DND-41 (cell line): ENCODE data around the gene WDR62.

Source experiments
- EZH2 ChIP-seq: IDR thresholded peaks from 3 replicates; pipeline ENCODE4 v1.6.1; 2012; ENCODE audit warnings: borderline replicate concordance, low read depth, mild to moderate bottlenecking, moderate library complexity, low read length, inconsistent platforms; ENCODE audit not compliant: severe bottlenecking
- TF ChIP-seq, protein P1 (sequence below): IDR thresholded peaks from 2 replicates; pipeline ENCODE4 v1.5.1; 2012; ENCODE audit warnings: borderline replicate concordance, low read length, moderate library complexity, mild to moderate bottlenecking; ENCODE audit not compliant: poor library complexity, severe bottlenecking; ENCODE audit errors: extremely low read depth

DNA sequence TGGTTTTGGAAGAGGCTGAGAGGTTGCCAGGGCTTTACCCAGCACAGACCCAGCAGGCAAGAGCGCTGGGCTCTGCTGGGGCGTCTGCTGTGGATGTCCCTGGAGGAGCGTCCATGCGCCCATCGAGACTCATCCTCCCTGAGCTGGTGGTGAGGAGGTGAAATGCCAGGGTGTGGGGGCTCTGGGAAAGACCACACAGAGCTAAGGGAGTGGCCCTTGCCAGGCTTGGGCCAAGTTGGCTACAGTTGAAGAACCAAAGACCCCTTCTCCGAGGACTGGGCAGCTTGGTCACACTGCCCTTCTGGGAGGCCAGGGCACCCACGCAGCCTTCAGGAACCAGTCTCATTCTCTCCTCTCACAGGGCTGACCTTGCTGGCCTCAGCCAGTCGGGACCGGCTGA lies 31.6 kb downstream of the WDR62 start:
- TF ChIP-seq, protein P1, sequence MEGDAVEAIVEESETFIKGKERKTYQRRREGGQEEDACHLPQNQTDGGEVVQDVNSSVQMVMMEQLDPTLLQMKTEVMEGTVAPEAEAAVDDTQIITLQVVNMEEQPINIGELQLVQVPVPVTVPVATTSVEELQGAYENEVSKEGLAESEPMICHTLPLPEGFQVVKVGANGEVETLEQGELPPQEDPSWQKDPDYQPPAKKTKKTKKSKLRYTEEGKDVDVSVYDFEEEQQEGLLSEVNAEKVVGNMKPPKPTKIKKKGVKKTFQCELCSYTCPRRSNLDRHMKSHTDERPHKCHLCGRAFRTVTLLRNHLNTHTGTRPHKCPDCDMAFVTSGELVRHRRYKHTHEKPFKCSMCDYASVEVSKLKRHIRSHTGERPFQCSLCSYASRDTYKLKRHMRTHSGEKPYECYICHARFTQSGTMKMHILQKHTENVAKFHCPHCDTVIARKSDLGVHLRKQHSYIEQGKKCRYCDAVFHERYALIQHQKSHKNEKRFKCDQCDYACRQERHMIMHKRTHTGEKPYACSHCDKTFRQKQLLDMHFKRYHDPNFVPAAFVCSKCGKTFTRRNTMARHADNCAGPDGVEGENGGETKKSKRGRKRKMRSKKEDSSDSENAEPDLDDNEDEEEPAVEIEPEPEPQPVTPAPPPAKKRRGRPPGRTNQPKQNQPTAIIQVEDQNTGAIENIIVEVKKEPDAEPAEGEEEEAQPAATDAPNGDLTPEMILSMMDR = no peak
- TF ChIP-seq EZH2 = no peak
